IMR-90 (cell line): ENCODE results near the gene CCDC70. TPM values are rescaled to one million over a fixed set of nuclear protein-coding genes. Genes with fewer than 3 reads are reported as not detected.

Experiments used
- ATAC-seq: fragments of 200-7000 bp; cut with Tn5 transposase; 2 replicates; pipeline ENCODE4 v1.9.1; 2020; ENCODE audit warnings: low read depth, mild to moderate bottlenecking, moderate library complexity
- BruUV-seq: library from RNA; stranded (reverse); fragments of 400-500 nt; replicated peaks from 2 replicates; lab custom pipeline; 2021; lab: Mats Ljungman, UMichigan
- CTCF ChIA-PET: fragments of 300-600 bp; formaldehyde crosslinking; extraction: SDS; loops from one replicate; lab custom pipeline; 2021; ENCODE audit warnings: antibody characterized with exemption; lab: Yijun Ruan, JAX
- POLR2A ChIA-PET: fragments of 300-600 bp; sonication (Branson Sonifier 250); formaldehyde crosslinking; loops from one replicate; lab custom pipeline; 2022; ENCODE audit warnings: antibody characterized with exemption; ENCODE audit not compliant: unreplicated experiment; lab: Charles Lee
- DNase-seq: peaks from one replicate; pipeline ENCODE4 v3.0.0; 2013
- H2AFZ ChIP-seq: replicated peaks from 2 replicates; pipeline ENCODE3; 2013; ENCODE audit warnings: low read length, mild to moderate bottlenecking; ENCODE audit not compliant: poor library complexity
- H2AK5ac ChIP-seq: 2 replicates; pipeline ENCODE4 v1.6.1; 2013; ENCODE audit warnings: low read depth, low read length, inconsistent platforms
- H2AK9ac ChIP-seq: replicated peaks from 2 replicates; pipeline ENCODE3; 2013; ENCODE audit warnings: mild to moderate bottlenecking, low read depth, low read length, moderate library complexity; ENCODE audit not compliant: poor library complexity
- H2BK120ac ChIP-seq: 2 replicates; pipeline ENCODE4 v1.6.1; 2013; ENCODE audit warnings: low read depth, low read length, inconsistent platforms
- H2BK15ac ChIP-seq: 3 replicates; pipeline ENCODE4 v1.6.1; 2013; ENCODE audit warnings: low read depth, low read length, inconsistent platforms
- H2BK20ac ChIP-seq: 2 replicates; pipeline ENCODE4 v1.6.1; 2013; ENCODE audit warnings: low read depth, mild to moderate bottlenecking, inconsistent platforms, low read length, moderate library complexity
- H2BK5ac ChIP-seq: 2 replicates; pipeline ENCODE4 v1.6.1; 2013; ENCODE audit warnings: mild to moderate bottlenecking, low read depth, low read length, inconsistent platforms; ENCODE audit not compliant: poor library complexity, severe bottlenecking
- H3K14ac ChIP-seq: replicated peaks from 2 replicates; pipeline ENCODE4 v1.6.1; 2013; ENCODE audit warnings: low read depth, low read length, inconsistent platforms
- H3K18ac ChIP-seq: 2 replicates; pipeline ENCODE4 v1.6.1; 2013; ENCODE audit warnings: low read depth, low read length, control low read depth
- H3K23ac ChIP-seq: 2 replicates; pipeline ENCODE4 v1.6.1; 2013; ENCODE audit warnings: low read depth, low read length, inconsistent platforms
- H3K27ac ChIP-seq: 2 replicates; pipeline ENCODE4 v1.5.1; 2013; ENCODE audit warnings: mild to moderate bottlenecking, control low read depth, low read length; ENCODE audit not compliant: insufficient read depth
- H3K27me3 ChIP-seq: 2 replicates; pipeline ENCODE4 v1.6.1; 2013; ENCODE audit warnings: low read length; ENCODE audit not compliant: control insufficient read depth, insufficient read depth
- H3K36me3 ChIP-seq: 2 replicates; pipeline ENCODE4 v1.6.1; 2013; ENCODE audit warnings: low read length, mixed read lengths; ENCODE audit not compliant: control insufficient read depth, insufficient read depth
- H3K4ac ChIP-seq: 2 replicates; pipeline ENCODE4 v1.6.1; 2013; ENCODE audit warnings: low read depth, low read length, inconsistent platforms
- H3K4me1 ChIP-seq: 2 replicates; pipeline ENCODE4 v1.6.1; 2013; ENCODE audit warnings: low read length, mixed read lengths; ENCODE audit not compliant: control insufficient read depth, insufficient read depth
- H3K4me2 ChIP-seq: 2 replicates; pipeline ENCODE4 v1.6.1; 2013; ENCODE audit warnings: low read depth, mild to moderate bottlenecking, control low read depth, low read length, moderate library complexity
- H3K4me3 ChIP-seq: 2 replicates; pipeline ENCODE4 v1.5.1; 2013; ENCODE audit warnings: low read depth, mild to moderate bottlenecking, control low read depth, low read length, moderate library complexity; ENCODE audit not compliant: insufficient read depth
- H3K56ac ChIP-seq: 2 replicates; pipeline ENCODE4 v1.6.1; 2013; ENCODE audit warnings: low read length, inconsistent platforms; ENCODE audit not compliant: insufficient read depth; ENCODE audit errors: extremely low read depth
- H3K79me1 ChIP-seq, 2 experiments: 2 replicates each; pipeline ENCODE4 v1.6.1; 2013; ENCODE audit warnings: low read length in 2 of 2, inconsistent platforms in 1 of 2, low read depth in 1 of 2
- H3K9ac ChIP-seq: 2 replicates; pipeline ENCODE4 v1.6.1; 2013; ENCODE audit warnings: low read depth, low read length, control low read depth
- H3K9me1 ChIP-seq: 2 replicates; pipeline ENCODE4 v1.6.1; 2013; ENCODE audit warnings: low read length, inconsistent platforms; ENCODE audit not compliant: insufficient read depth
- H3K9me3 ChIP-seq: 2 replicates; pipeline ENCODE4 v1.6.1; 2013; ENCODE audit warnings: low read length; ENCODE audit not compliant: control insufficient read depth, insufficient read depth
- H4K20me1 ChIP-seq: 2 replicates; pipeline ENCODE4 v1.6.1; 2013; ENCODE audit warnings: low read length, inconsistent platforms; ENCODE audit not compliant: insufficient read depth
- H4K5ac ChIP-seq: 2 replicates; pipeline ENCODE4 v1.6.1; 2013; ENCODE audit warnings: mild to moderate bottlenecking, low read depth, low read length, control low read depth
- H4K8ac ChIP-seq, 2 experiments: 2 replicates each; pipeline ENCODE4 v1.6.1; 2013; ENCODE audit warnings: low read depth in 2 of 2, low read length in 2 of 2, control low read depth in 1 of 2, inconsistent platforms in 1 of 2
- H4K91ac ChIP-seq: 2 replicates; pipeline ENCODE4 v1.6.1; 2013; ENCODE audit warnings: low read depth, low read length, inconsistent platforms; ENCODE audit not compliant: insufficient read depth
- BHLHE40 ChIP-seq: fragments of 150-350 bp; IDR thresholded peaks from 2 replicates; pipeline ENCODE4 v1.6.1; 2016; ENCODE audit warnings: mild to moderate bottlenecking, low read depth, low read length
- CEBPB ChIP-seq: IDR thresholded peaks from 2 replicates; pipeline ENCODE4 v1.6.1; 2012; ENCODE audit warnings: low read depth, low read length, improper control_type of control experiment
- ELK1 ChIP-seq: fragments of 150-350 bp; IDR thresholded peaks from 2 replicates; pipeline ENCODE4 v1.6.1; 2016; ENCODE audit warnings: low read depth, mild to moderate bottlenecking, low read length, moderate library complexity, borderline replicate concordance
- MAFK ChIP-seq: IDR thresholded peaks from 2 replicates; pipeline ENCODE4 v1.6.1; 2012; ENCODE audit warnings: low read depth, low read length, improper control_type of control experiment
- MXI1 ChIP-seq: IDR thresholded peaks from 2 replicates; pipeline ENCODE4 v1.6.1; 2012; ENCODE audit warnings: low read depth, mild to moderate bottlenecking, low read length, moderate library complexity, borderline replicate concordance
- RCOR1 ChIP-seq: IDR thresholded peaks from 2 replicates; pipeline ENCODE4 v1.6.1; 2012; ENCODE audit warnings: mild to moderate bottlenecking, low read length, improper control_type of control experiment; ENCODE audit not compliant: insufficient replicate concordance
- SMC3 ChIP-seq: fragments of 150-350 bp; IDR thresholded peaks from 2 replicates; pipeline ENCODE4 v1.6.1; 2016; ENCODE audit warnings: low read depth, mild to moderate bottlenecking, antibody characterized with exemption, low read length, moderate library complexity
- USF2 ChIP-seq: fragments of 150-350 bp; IDR thresholded peaks from 2 replicates; pipeline ENCODE4 v1.6.1; 2017; ENCODE audit warnings: mild to moderate bottlenecking, antibody characterized with exemption, low read length, low read depth
- WGBS, 2 experiments: methylation state at CpG; one replicate each; pipeline versions ENCODE4 v1.1.5 to v1.1.7; 2013; ENCODE audit warnings: missing lambda C conversion rate in 2 of 2; ENCODE audit not compliant: insufficient read length in 1 of 2; ENCODE audit errors: extremely low coverage in 2 of 2; 5-methylcytosine and 5-hydroxymethylcytosine counted together
- dilution Hi-C: fragments of 300-500 bp; cut with HindIII; formaldehyde crosslinking; loops from one replicate; pipeline ENCODE4 v1.14.3; 2018; ENCODE audit warnings: low sequenced_read_pairs; ENCODE audit not compliant: unreplicated experiment
- in situ Hi-C: fragments of 300-500 bp; cut with MboI; formaldehyde crosslinking; loops from 3 replicates; pipeline ENCODE4 v1.14.3; 2019; ENCODE audit warnings: low sequenced_read_pairs, inconsistent platforms, mixed read lengths
- intact Hi-C: fragments of 100-400 bp; cut with micrococcal nuclease; formaldehyde crosslinking; loops from 2 replicates; pipeline ENCODE4 v1.10.0; 2022
- polyA plus RNA-seq, 3 experiments: library from polyadenylated mRNA; depleted of rRNA; stranded (reverse); fragments of >200 nt; gene quantifications; 2 replicates each; pipeline ENCODE4 v1.2.3, GENCODE V29; 2012; ENCODE audit warnings: low replicate concordance in 1 of 3
- total RNA-seq: library from RNA; depleted of rRNA; stranded (reverse); fragments of >200 nt; gene quantifications from 2 replicates; pipeline ENCODE4 v1.2.3, GENCODE V29; 2012

Gene CCDC70
- total and polyA plus RNA-seq, 2 of the 4 experiments (the other 2 are of a cell fraction), result not detected

- Histone ChIP-seq H2BK5ac (no peak overlapping the region), H3K9me3 (no peaks in the 10 kb centered on the region), H3K4me3 (no peak overlapping the region), H3K18ac (no peak overlapping the region), H3K36me3 (no peaks in the 10 kb centered on the region), H3K14ac (no peak overlapping the region), H3K4ac (no peak overlapping the region), H2BK120ac (no peak overlapping the region), H3K27me3 (peaks cover 64% of the 10 kb centered on the region), H2BK15ac (no peak overlapping the region), H4K8ac (no peak overlapping the region), H3K23ac (no peak overlapping the region), H3K4me1 (no peaks in the 10 kb centered on the region), H4K20me1 (no peaks in the 10 kb centered on the region), H4K5ac (no peak overlapping the region), H3K4me2 (no peak overlapping the region), H2BK20ac (no peak overlapping the region), H3K27ac (no peak overlapping the region), H3K56ac (no peak overlapping the region), H2AFZ (no peak overlapping the region), H2AK5ac (no peak overlapping the region), H3K9me1 (no peaks in the 10 kb centered on the region), H2AK9ac (no peak overlapping the region), H3K9ac (no peak overlapping the region), H4K91ac (no peak overlapping the region), H3K79me1 (no peaks in the 10 kb centered on the region)
- ATAC-seq (no peak), DNase-seq (no peak)
- CTCF ChIA-PET, result no interaction called here
- POLR2A ChIA-PET, result no interaction called here
- no peak for TF ChIP-seq SMC3
- no peak for TF ChIP-seq ELK1
- TF ChIP-seq CEBPB, result no peak
- TF ChIP-seq USF2, result no peak
- no peak for TF ChIP-seq RCOR1
- no peak for TF ChIP-seq MXI1
- TF ChIP-seq MAFK, result no peak
- no peak for TF ChIP-seq BHLHE40
- in situ Hi-C loops, result no loop called here
- no TSS peak for BruUV-seq
- dilution Hi-C loops, result no loop called here
- intact Hi-C loops, result no loop called here
- 10% methylated on average over 5 of the region's 7 CpGs; no CpG with 5 or more reads in 1 of the 2 experiments for WGBS, 2 experiments
Observed at GRCh38 chr13:51826606-51827005, 35.2 kb upstream of the CCDC70 start.
